Keratinocyte (primary cell): Measurements from ENCODE around the gene GPR180. TPM values are rescaled to one million over a fixed set of nuclear protein-coding genes. Genes with fewer than 3 reads are reported as not detected.

ENCODE experiments used
- DNase-seq: peaks from one replicate; pipeline ENCODE4 v3.0.0-alpha.2; 2011; ENCODE audit warnings: low read depth, missing footprints, low spot score
- FAIRE-seq: peaks from 2 replicates; lab custom pipeline; 2011; peaks lifted over from hg19 to GRCh38; lab: Jason Lieb, UNC
- H2AFZ ChIP-seq: 2 replicates; pipeline ENCODE4 v1.6.0; 2012; ENCODE audit warnings: low read length, control low read depth, inconsistent platforms; ENCODE audit not compliant: control insufficient read depth
- H3K27ac ChIP-seq: 2 replicates; pipeline ENCODE4 v1.5.1; 2011; ENCODE audit warnings: low read length; ENCODE audit not compliant: control insufficient read depth, insufficient read depth
- H3K27me3 ChIP-seq: 3 replicates; pipeline ENCODE4 v1.6.0; 2011; ENCODE audit warnings: low read length; ENCODE audit not compliant: control insufficient read depth, insufficient read depth; ENCODE audit errors: extremely low read depth
- H3K36me3 ChIP-seq, 2 experiments: 2 replicates in 1 of 2; 3 replicates in 1 of 2; pipeline ENCODE4 v1.5.1; 2011; ENCODE audit warnings: low read length in 2 of 2, mild to moderate bottlenecking in 1 of 2; ENCODE audit not compliant: control insufficient read depth in 2 of 2, insufficient read depth in 2 of 2; ENCODE audit errors: extremely low read depth in 1 of 2
- H3K4me1 ChIP-seq: 3 replicates; pipeline ENCODE4 v1.5.1; 2011; ENCODE audit warnings: low read length; ENCODE audit not compliant: control insufficient read depth, insufficient read depth; ENCODE audit errors: extremely low read depth
- H3K4me2 ChIP-seq: 3 replicates; pipeline ENCODE4 v1.6.0; 2011; ENCODE audit warnings: low read depth, low read length; ENCODE audit not compliant: control insufficient read depth, insufficient read depth; ENCODE audit errors: extremely low read depth
- H3K4me3 ChIP-seq, 3 experiments: fragments of 200-600 bp in 1 of 3; sonication (generic) in 1 of 3; 2 replicates in 2 of 3; 3 replicates in 1 of 3; pipeline ENCODE4 v1.5.1; 2011 to 2016; ENCODE audit warnings: low read length in 3 of 3, mild to moderate bottlenecking in 3 of 3, control low read depth in 2 of 3, inconsistent platforms in 1 of 3, low read depth in 1 of 3, mixed read lengths in 1 of 3, mixed run types in 1 of 3, moderate library complexity in 1 of 3; ENCODE audit not compliant: control insufficient read depth in 2 of 3, insufficient read depth in 2 of 3; ENCODE audit errors: extremely low read depth in 1 of 3
- H3K79me2 ChIP-seq: 2 replicates; pipeline ENCODE4 v1.6.0; 2012; ENCODE audit warnings: low read length; ENCODE audit not compliant: control insufficient read depth, insufficient read depth
- H3K9ac ChIP-seq: 3 replicates; pipeline ENCODE4 v1.6.0; 2011; ENCODE audit warnings: low read length; ENCODE audit not compliant: control insufficient read depth, insufficient read depth; ENCODE audit errors: extremely low read depth
- H3K9me1 ChIP-seq: 3 replicates; pipeline ENCODE4 v1.6.0; 2011; ENCODE audit warnings: low read length; ENCODE audit not compliant: control insufficient read depth, insufficient read depth; ENCODE audit errors: extremely low read depth
- H3K9me3 ChIP-seq: 2 replicates; pipeline ENCODE4 v1.5.1; 2012; ENCODE audit warnings: low read depth, low read length; ENCODE audit not compliant: control insufficient read depth
- H4K20me1 ChIP-seq: 3 replicates; pipeline ENCODE4 v1.6.0; 2011; ENCODE audit warnings: low read length; ENCODE audit not compliant: control insufficient read depth, insufficient read depth; ENCODE audit errors: extremely low read depth
- EZH2 ChIP-seq: IDR thresholded peaks from one replicate; pipeline ENCODE4 v1.6.1; 2012; ENCODE audit warnings: inconsistent platforms, mild to moderate bottlenecking, low read length, moderate library complexity
- dilution Hi-C: fragments of 300-500 bp; cut with MboI; formaldehyde crosslinking; loops from one replicate; pipeline ENCODE4 v1.7.0; 2020; ENCODE audit warnings: low sequenced_read_pairs; ENCODE audit not compliant: extremely low pct_ligation_motif_present
- polyA plus RNA-seq, 5 experiments: library from polyadenylated mRNA; depleted of rRNA in 3 of 5; stranded (reverse) in 3 of 5; stranded (forward) in 1 of 5; unstranded in 1 of 5; fragments of >200 nt; gene quantifications; 1 replicate in 1 of 5; 2 replicates in 3 of 5; 3 replicates in 1 of 5; pipeline versions ENCODE4 v1.2.1 to v1.2.3, GENCODE V29; 2011 to 2012; ENCODE audit warnings: missing spikeins in 2 of 5, low read depth in 1 of 5, low replicate concordance in 1 of 5
- TF ChIP-seq, protein P1 (sequence below), 3 experiments: IDR thresholded peaks in 1 of 3; conservative IDR thresholded peaks in 1 of 3; optimal IDR thresholded peaks in 1 of 3; 2 replicates in 2 of 3; 3 replicates in 1 of 3; pipeline versions ENCODE3 to v1.5.1; 2011; ENCODE audit warnings: low read length in 3 of 3, mild to moderate bottlenecking in 3 of 3, moderate library complexity in 2 of 3, control low read depth in 1 of 3, inconsistent platforms in 1 of 3; ENCODE audit not compliant: insufficient read depth in 2 of 3; ENCODE audit errors: extremely low read depth in 1 of 3

The GPR180 gene
- polyA plus RNA-seq, 1 donor (not counting 4 experiments of a cell fraction or from before 2014, with no cell fraction given): 9.9 TPM

DNA sequence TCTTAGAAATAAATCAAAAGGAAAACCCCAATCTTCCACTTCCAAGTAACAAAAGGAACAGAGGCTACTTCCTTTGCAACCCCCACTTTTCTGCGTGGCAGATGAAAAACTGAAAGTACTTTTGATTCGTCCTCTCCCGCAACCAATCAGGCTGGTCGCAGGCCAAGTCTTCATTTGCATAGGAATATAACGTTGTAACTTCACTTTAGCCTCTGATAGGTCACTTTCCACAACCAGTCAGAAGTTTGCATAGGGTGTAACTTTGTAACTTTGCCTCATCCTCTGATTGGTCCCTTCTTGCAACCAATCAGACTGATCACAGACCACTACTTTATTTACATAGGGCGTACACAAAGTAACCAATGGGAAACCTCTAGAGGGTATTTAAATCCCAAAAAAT, 42.9 kb upstream of the GPR180 start:
- DNase-seq (no peak), FAIRE-seq (no peak)
- Histone ChIP-seq H3K79me2 (no peaks in the 10 kb centered on the region), H2AFZ (no peak overlapping the region), H3K4me1 (no peaks in the 10 kb centered on the region), H3K9ac (no peak overlapping the region), H3K9me1 (no peaks in the 10 kb centered on the region), H4K20me1 (no peaks in the 10 kb centered on the region), H3K4me2 (no peak overlapping the region), H3K4me3 (no peak overlapping the region), H3K27ac (no peak overlapping the region), H3K9me3 (no peaks in the 10 kb centered on the region), H3K36me3 (peaks cover 0 to 3% of the 10 kb centered on the region in 2 experiments), H3K27me3 (no peaks in the 10 kb centered on the region)
- TF ChIP-seq, protein P1, sequence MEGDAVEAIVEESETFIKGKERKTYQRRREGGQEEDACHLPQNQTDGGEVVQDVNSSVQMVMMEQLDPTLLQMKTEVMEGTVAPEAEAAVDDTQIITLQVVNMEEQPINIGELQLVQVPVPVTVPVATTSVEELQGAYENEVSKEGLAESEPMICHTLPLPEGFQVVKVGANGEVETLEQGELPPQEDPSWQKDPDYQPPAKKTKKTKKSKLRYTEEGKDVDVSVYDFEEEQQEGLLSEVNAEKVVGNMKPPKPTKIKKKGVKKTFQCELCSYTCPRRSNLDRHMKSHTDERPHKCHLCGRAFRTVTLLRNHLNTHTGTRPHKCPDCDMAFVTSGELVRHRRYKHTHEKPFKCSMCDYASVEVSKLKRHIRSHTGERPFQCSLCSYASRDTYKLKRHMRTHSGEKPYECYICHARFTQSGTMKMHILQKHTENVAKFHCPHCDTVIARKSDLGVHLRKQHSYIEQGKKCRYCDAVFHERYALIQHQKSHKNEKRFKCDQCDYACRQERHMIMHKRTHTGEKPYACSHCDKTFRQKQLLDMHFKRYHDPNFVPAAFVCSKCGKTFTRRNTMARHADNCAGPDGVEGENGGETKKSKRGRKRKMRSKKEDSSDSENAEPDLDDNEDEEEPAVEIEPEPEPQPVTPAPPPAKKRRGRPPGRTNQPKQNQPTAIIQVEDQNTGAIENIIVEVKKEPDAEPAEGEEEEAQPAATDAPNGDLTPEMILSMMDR (optimal IDR thresholded peaks at IDR 0.05 in 1 of 3, IDR thresholded peaks at IDR 0.05 in 1 of 3, conservative IDR thresholded peaks at IDR 0.05 in 1 of 3; ENCODE audit: extremely low read depth in 1 of 3, insufficient read depth in 2 of 3, low read length in 3 of 3): no peak
- no peak for TF ChIP-seq EZH2
- dilution Hi-C loops: no loop called here

DNA sequence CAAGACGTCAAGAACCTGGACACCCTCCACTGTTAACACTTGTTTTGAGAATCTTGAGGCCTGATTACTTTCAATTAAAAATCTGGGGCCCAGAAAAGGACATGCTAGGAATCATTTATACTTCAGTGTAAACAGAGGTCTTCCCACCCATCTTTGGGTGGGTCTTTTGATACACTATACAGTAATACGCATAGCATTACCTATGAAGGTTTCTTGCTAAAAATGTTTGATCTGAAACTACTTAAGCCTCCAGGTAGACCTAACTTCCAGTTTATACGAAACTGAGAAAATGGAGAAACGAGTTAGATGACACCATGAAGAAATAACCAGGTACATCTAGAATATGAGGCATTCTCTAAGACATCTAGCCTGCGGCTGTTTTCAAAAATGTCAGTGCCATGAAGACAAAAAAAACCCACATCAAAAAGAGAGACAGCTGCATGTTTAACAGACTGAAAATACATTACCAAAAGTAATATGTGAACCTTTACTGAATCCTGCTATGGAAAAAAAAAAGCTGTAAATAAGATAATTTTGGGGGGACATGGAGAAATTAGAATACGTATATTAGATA, 42.3 kb upstream of the GPR180 start:
- FAIRE-seq: no peak
- TF ChIP-seq EZH2: no peak
- TF ChIP-seq, protein P1 (optimal IDR thresholded peaks at IDR 0.05 in 1 of 3, IDR thresholded peaks at IDR 0.05 in 1 of 3, conservative IDR thresholded peaks at IDR 0.05 in 1 of 3; ENCODE audit: extremely low read depth in 1 of 3, insufficient read depth in 2 of 3, low read length in 3 of 3): no peak
- Histone ChIP-seq H3K9ac (no peak overlapping the region), H3K36me3 (peaks cover 0 to 3% of the 10 kb centered on the region in 2 experiments), H3K27me3 (no peaks in the 10 kb centered on the region), H3K27ac (no peak overlapping the region), H3K4me1 (no peaks in the 10 kb centered on the region), H4K20me1 (no peaks in the 10 kb centered on the region), H3K4me2 (no peak overlapping the region), H3K79me2 (no peaks in the 10 kb centered on the region), H3K9me1 (no peaks in the 10 kb centered on the region), H3K9me3 (no peaks in the 10 kb centered on the region), H2AFZ (no peak overlapping the region), H3K4me3 (no peak overlapping the region)
- dilution Hi-C loops: no loop called here
- no peak for DNase-seq
